Endothelial cell of umbilical vein (primary cell): ENCODE measurements around the gene URM1. TPM values are rescaled to one million over a fixed set of nuclear protein-coding genes. Genes with fewer than 3 reads are reported as not detected.

Experiments used
- BruUV-seq: library from RNA; stranded (reverse); fragments of 400-500 nt; replicated peaks from 2 replicates; lab custom pipeline; 2021; lab: Mats Ljungman, UMichigan
- CTCF ChIA-PET: fragments of 300-600, 350-600 bp; sonication (Branson Sonifier 250); formaldehyde crosslinking; loops from one replicate; lab custom pipeline; 2021; ENCODE audit warnings: antibody characterized with exemption, inconsistent platforms; lab: Charles Lee
- POLR2A ChIA-PET: fragments of 300-600, 350-600 bp; sonication (Branson Sonifier 250); formaldehyde crosslinking; loops from one replicate; lab custom pipeline; 2021; ENCODE audit warnings: antibody characterized with exemption, inconsistent platforms; lab: Charles Lee
- DNase-seq: peaks from one replicate; pipeline ENCODE4 v3.0.0-alpha.2; 2011; ENCODE audit warnings: low read depth, low spot score
- FAIRE-seq: peaks from 2 replicates; lab custom pipeline; 2011; peaks lifted over from hg19 to GRCh38; lab: Jason Lieb, UNC
- H2AFZ ChIP-seq: 2 replicates; pipeline ENCODE4 v1.6.0; 2012; ENCODE audit warnings: low read depth, low read length, control low read depth, inconsistent platforms
- H3K27ac ChIP-seq: 2 replicates; pipeline ENCODE4 v1.5.1; 2011; ENCODE audit warnings: low read depth, mild to moderate bottlenecking, control low read depth, low read length, moderate library complexity; ENCODE audit not compliant: insufficient read depth
- H3K27me3 ChIP-seq, 2 experiments: 2 replicates each; pipeline versions ENCODE4 v1.6.0 to v1.6.1; 2011; ENCODE audit warnings: low read length in 2 of 2, mixed read lengths in 1 of 2; ENCODE audit not compliant: control insufficient read depth in 2 of 2, insufficient read depth in 2 of 2
- H3K36me3 ChIP-seq, 2 experiments: 2 replicates in 1 of 2; 3 replicates in 1 of 2; pipeline ENCODE4 v1.5.1; 2011; ENCODE audit warnings: low read length in 2 of 2, mild to moderate bottlenecking in 1 of 2, moderate library complexity in 1 of 2; ENCODE audit not compliant: control insufficient read depth in 2 of 2, insufficient read depth in 2 of 2; ENCODE audit errors: extremely low read depth in 1 of 2
- H3K4me1 ChIP-seq: 3 replicates; pipeline ENCODE4 v1.5.1; 2011; ENCODE audit warnings: mild to moderate bottlenecking, low read length; ENCODE audit not compliant: control insufficient read depth, insufficient read depth; ENCODE audit errors: extremely low read depth
- H3K4me2 ChIP-seq: 2 replicates; pipeline ENCODE4 v1.6.1; 2011; ENCODE audit warnings: low read length, control low read depth, mixed read lengths; ENCODE audit not compliant: insufficient read depth
- H3K4me3 ChIP-seq, 3 experiments: fragments of 200-600 bp in 1 of 3; sonication (generic), shearing (Covaris generic) in 1 of 3; replicated peaks in 1 of 3; 2 replicates each; pipeline ENCODE4 v1.5.1; 2011 to 2016; ENCODE audit warnings: control low read depth in 3 of 3, low read length in 3 of 3, mild to moderate bottlenecking in 2 of 3, inconsistent platforms in 1 of 3, low read depth in 1 of 3, moderate library complexity in 1 of 3; ENCODE audit not compliant: insufficient read depth in 1 of 3
- H3K79me2 ChIP-seq: 2 replicates; pipeline ENCODE4 v1.6.0; 2012; ENCODE audit warnings: low read length, inconsistent platforms; ENCODE audit not compliant: control insufficient read depth, insufficient read depth
- H3K9ac ChIP-seq: replicated peaks from 2 replicates; pipeline ENCODE3; 2011; ENCODE audit warnings: low read length, control low read depth; ENCODE audit not compliant: insufficient read depth; ENCODE audit errors: extremely low read depth
- H3K9me1 ChIP-seq: replicated peaks from 3 replicates; pipeline ENCODE4 v1.6.0; 2011; ENCODE audit warnings: mild to moderate bottlenecking, low read length; ENCODE audit not compliant: control insufficient read depth, insufficient read depth; ENCODE audit errors: extremely low read depth
- H3K9me3 ChIP-seq: replicated peaks from 2 replicates; pipeline ENCODE4 v1.5.1; 2012; ENCODE audit warnings: low read length, inconsistent platforms; ENCODE audit not compliant: control insufficient read depth, insufficient read depth
- H4K20me1 ChIP-seq: replicated peaks from 2 replicates; pipeline ENCODE3; 2011; ENCODE audit warnings: mild to moderate bottlenecking, low read length; ENCODE audit not compliant: control insufficient read depth, insufficient read depth; ENCODE audit errors: extremely low read depth
- EZH2 ChIP-seq: IDR thresholded peaks from 2 replicates; pipeline ENCODE4 v1.6.1; 2012; ENCODE audit warnings: borderline replicate concordance, low read depth, mild to moderate bottlenecking, moderate library complexity, low read length, inconsistent platforms; ENCODE audit not compliant: severe bottlenecking
- FOS ChIP-seq: IDR thresholded peaks from 2 replicates; pipeline ENCODE4 v1.6.1; 2011; ENCODE audit warnings: mild to moderate bottlenecking, low read length, moderate library complexity, borderline replicate concordance; ENCODE audit not compliant: insufficient read depth
- GATA2 ChIP-seq: IDR thresholded peaks from 2 replicates; pipeline ENCODE4 v1.7.0; 2011; ENCODE audit warnings: low read depth, mild to moderate bottlenecking, moderate library complexity, mixed read lengths, low read length; ENCODE audit not compliant: insufficient read length, insufficient read depth
- JUN ChIP-seq: IDR thresholded peaks from 2 replicates; pipeline ENCODE4 v1.6.1; 2011; ENCODE audit warnings: borderline replicate concordance, low read depth; ENCODE audit not compliant: insufficient read length, insufficient read depth
- MYC ChIP-seq: IDR thresholded peaks from one replicate; pipeline ENCODE4 v1.6.1; 2011; ENCODE audit warnings: mild to moderate bottlenecking, low read depth, low read length
- POLR2A ChIP-seq: IDR thresholded peaks from 2 replicates; pipeline ENCODE4 v1.6.1; 2012; ENCODE audit warnings: low read depth, mild to moderate bottlenecking, control low read depth, low read length
- dilution Hi-C: fragments of 300-500 bp; cut with MboI; formaldehyde crosslinking; loops from one replicate; pipeline ENCODE4 v1.15.0; 2019; ENCODE audit warnings: low sequenced_read_pairs; ENCODE audit not compliant: extremely low pct_ligation_motif_present
- intact Hi-C: fragments of 100-400 bp; cut with micrococcal nuclease; formaldehyde crosslinking; loops from one replicate; pipeline ENCODE4 v1.10.0; 2022
- polyA plus RNA-seq, 4 experiments: library from polyadenylated mRNA; depleted of rRNA in 3 of 4; stranded (reverse) in 3 of 4; unstranded in 1 of 4; fragments of >200 nt; gene quantifications; 2 replicates each; pipeline versions ENCODE4 v1.2.1 to v1.2.3, GENCODE V29; 2011 to 2012; ENCODE audit warnings: missing spikeins in 1 of 4
- total RNA-seq: library from RNA; stranded (reverse); gene quantifications from 2 replicates; pipeline ENCODE4 v1.2.3, GENCODE V29; 2021
- TF ChIP-seq, protein P1 (sequence below): IDR thresholded peaks from 2 replicates; pipeline ENCODE4 v1.6.1; 2011; ENCODE audit not compliant: insufficient read depth, insufficient read length
- TF ChIP-seq, protein P2 (sequence below), 2 donors: IDR thresholded peaks; 1 replicate in 1 of 2; 2 replicates in 1 of 2; pipeline ENCODE4 v1.5.1; 2011; ENCODE audit warnings: low read length in 2 of 2, mild to moderate bottlenecking in 2 of 2, moderate library complexity in 2 of 2, control low read depth in 1 of 2, inconsistent platforms in 1 of 2, low read depth in 1 of 2; ENCODE audit not compliant: insufficient read depth in 1 of 2; ENCODE audit errors: extremely low read depth in 1 of 2

URM1 gene
- total and polyA plus RNA-seq, 2 donors (not counting 3 experiments of a cell fraction or from before 2014, with no cell fraction given): 86.5 to 100 TPM

DNA sequence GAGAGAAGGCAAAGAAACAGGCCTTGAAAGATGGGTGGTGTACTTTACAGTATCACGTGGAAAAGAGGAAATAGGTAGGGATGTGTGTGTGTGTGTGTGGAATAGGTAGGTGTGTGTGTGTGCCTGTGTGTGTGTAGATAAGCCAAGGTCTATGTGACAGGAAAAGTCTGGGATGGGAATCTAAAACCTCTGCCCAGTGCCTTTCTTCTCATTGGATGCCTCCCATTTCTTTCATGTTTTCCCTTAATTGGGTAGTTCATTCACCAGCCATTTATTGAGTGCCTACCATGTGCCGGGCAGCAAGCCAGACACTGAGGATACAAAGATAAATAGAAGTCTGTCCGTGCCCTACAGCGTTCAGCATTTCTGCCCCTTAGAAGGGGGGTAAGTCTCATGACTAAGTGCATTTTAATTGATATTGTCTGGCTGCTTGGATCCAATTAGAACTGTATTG, 1.0 kb downstream of the URM1 start:
- H3K27ac ChIP-seq: peak overlapping the region; percentile 82
- no peak for FAIRE-seq
- H3K79me2 ChIP-seq: peaks cover 48% of the 10 kb centered on the region
- ChIA-PET POLR2A (interaction anchor here (1.7 kb wide), 1 partner anchor 180 kb away, joined by 6 read pairs; the partner anchor contains the start of gene SPTAN1), CTCF (interaction anchor here (1.8 to 3.8 kb wide), 5 partner anchors 10 to 48 kb away, joined by 4 to 50 read pairs (median 10); partner anchors contain the start of gene CERCAM)
- peak; percentile 60 for DNase-seq
- peaks cover 0 to 3% of the 10 kb centered on the region in 2 experiments for H3K36me3 ChIP-seq
- no peaks in the 10 kb centered on the region for H3K9me1 ChIP-seq
- no peaks in the 10 kb centered on the region for H3K27me3 ChIP-seq
- BruUV-seq: no TSS peak
- peak overlapping the region; percentile 87 for H3K9ac ChIP-seq
- intact Hi-C loops: no loop called here
- H3K4me3 ChIP-seq: peak overlapping the region in 2 of 3 experiments; percentile 87 to 95
- H4K20me1 ChIP-seq: no peaks in the 10 kb centered on the region
- H3K9me3 ChIP-seq: no peaks in the 10 kb centered on the region
- H3K4me2 ChIP-seq: peak overlapping the region; percentile 68
- dilution Hi-C loops: no loop called here
- TF ChIP-seq, protein P1, sequence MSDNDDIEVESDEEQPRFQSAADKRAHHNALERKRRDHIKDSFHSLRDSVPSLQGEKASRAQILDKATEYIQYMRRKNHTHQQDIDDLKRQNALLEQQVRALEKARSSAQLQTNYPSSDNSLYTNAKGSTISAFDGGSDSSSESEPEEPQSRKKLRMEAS: no peak
- TF ChIP-seq MYC: peak; percentile 19
- H2AFZ ChIP-seq: no peak overlapping the region
- peaks cover 17% of the 10 kb centered on the region for H3K4me1 ChIP-seq

DNA sequence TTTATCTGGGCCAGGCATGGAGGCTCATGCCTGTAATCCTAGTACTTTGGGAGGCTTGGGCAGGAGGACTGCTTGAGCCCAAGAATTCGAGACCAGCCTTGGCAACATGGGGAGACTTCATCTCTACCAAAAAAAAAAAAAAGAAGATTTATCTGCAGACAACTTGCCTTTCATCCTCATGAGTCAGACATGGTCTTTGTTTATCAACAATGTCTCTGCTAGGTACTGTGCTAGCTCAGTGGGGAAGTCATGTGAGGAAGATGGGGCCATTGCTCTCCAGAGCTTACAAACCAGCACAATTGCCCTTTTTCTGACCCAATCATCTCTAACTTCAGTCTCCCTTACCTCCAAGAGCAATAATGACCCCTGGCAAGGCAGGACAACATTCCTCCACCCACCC, 1.6 kb downstream of the URM1 start:
- BruUV-seq: no TSS peak
- Histone ChIP-seq H3K4me1 (peaks cover 17% of the 10 kb centered on the region), H3K9me3 (no peaks in the 10 kb centered on the region), H3K4me3 (no peak overlapping the region), H3K27ac (peak overlapping the region; percentile 32), H2AFZ (no peak overlapping the region), H3K36me3 (peaks cover 0 to 3% of the 10 kb centered on the region in 2 experiments), H3K27me3 (no peaks in the 10 kb centered on the region), H3K79me2 (peaks cover 48% of the 10 kb centered on the region), H3K9ac (no peak overlapping the region), H4K20me1 (no peaks in the 10 kb centered on the region), H3K9me1 (no peaks in the 10 kb centered on the region), H3K4me2 (peak overlapping the region; percentile 68)
- CTCF ChIA-PET: interaction anchor here (2.5 to 3.8 kb wide), 2 partner anchors 11 to 47 kb away, joined by 19 to 50 read pairs; partner anchors contain the start of gene CERCAM
- peak; percentile 15 for DNase-seq
- TF ChIP-seq JUN: no peak
- no peak for TF ChIP-seq GATA2
- no peak for TF ChIP-seq EZH2
- no peak for TF ChIP-seq FOS
- TF ChIP-seq, protein P2, sequence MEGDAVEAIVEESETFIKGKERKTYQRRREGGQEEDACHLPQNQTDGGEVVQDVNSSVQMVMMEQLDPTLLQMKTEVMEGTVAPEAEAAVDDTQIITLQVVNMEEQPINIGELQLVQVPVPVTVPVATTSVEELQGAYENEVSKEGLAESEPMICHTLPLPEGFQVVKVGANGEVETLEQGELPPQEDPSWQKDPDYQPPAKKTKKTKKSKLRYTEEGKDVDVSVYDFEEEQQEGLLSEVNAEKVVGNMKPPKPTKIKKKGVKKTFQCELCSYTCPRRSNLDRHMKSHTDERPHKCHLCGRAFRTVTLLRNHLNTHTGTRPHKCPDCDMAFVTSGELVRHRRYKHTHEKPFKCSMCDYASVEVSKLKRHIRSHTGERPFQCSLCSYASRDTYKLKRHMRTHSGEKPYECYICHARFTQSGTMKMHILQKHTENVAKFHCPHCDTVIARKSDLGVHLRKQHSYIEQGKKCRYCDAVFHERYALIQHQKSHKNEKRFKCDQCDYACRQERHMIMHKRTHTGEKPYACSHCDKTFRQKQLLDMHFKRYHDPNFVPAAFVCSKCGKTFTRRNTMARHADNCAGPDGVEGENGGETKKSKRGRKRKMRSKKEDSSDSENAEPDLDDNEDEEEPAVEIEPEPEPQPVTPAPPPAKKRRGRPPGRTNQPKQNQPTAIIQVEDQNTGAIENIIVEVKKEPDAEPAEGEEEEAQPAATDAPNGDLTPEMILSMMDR (IDR thresholded peaks at IDR 0.05; ENCODE audit: extremely low read depth in 1 of 2, insufficient read depth in 1 of 2, low read depth in 1 of 2, low read length in 2 of 2): no peak
- TF ChIP-seq, protein P1: no peak
- no peak for TF ChIP-seq POLR2A
- dilution Hi-C loops: no loop called here
- POLR2A ChIA-PET: no interaction called here
- FAIRE-seq: peak; percentile 75
- intact Hi-C loops: no loop called here
